SK-N-SH (cell line): ENCODE data around the gene DPP10. TPM values are rescaled to one million over a fixed set of nuclear protein-coding genes. Genes with fewer than 3 reads are reported as not detected.

Experiments used
- CTCF ChIA-PET: fragments of 300-600, 350-600 bp; formaldehyde crosslinking; extraction: SDS; loops from one replicate; lab custom pipeline; 2021; lab: Yijun Ruan, JAX
- POLR2A ChIA-PET: fragments of 350-600 bp; sonication (Branson Sonifier 250); formaldehyde crosslinking; extraction: SDS; loops from one replicate; lab custom pipeline; 2020; ENCODE audit warnings: antibody characterized with exemption, inconsistent platforms; lab: Yijun Ruan, JAX
- DNase-seq: peaks from one replicate; pipeline ENCODE4 v3.0.0; 2012
- H2AFZ ChIP-seq: fragments of 200-600 bp; sonication (generic); 2 replicates; pipeline ENCODE4 v1.8.1; 2016; ENCODE audit warnings: antibody characterized with exemption, mild to moderate bottlenecking, low read depth
- H3F3A ChIP-seq: fragments of 200-600 bp; sonication (generic); replicated peaks from 2 replicates; pipeline ENCODE3; 2016; ENCODE audit warnings: antibody characterized with exemption, mild to moderate bottlenecking; ENCODE audit not compliant: insufficient read depth
- H3K27ac ChIP-seq, 2 experiments: fragments of 200-500 bp in 1 of 2; fragments of 200-600 bp in 1 of 2; sonication (Bioruptor generic) in 1 of 2; sonication (generic), shearing (Covaris generic) in 1 of 2; 2 replicates each; pipeline versions ENCODE4 v1.5.1 to v1.6.1; 2014 to 2016; ENCODE audit warnings: low read depth in 2 of 2, inconsistent platforms in 1 of 2, low read length in 1 of 2, mild to moderate bottlenecking in 1 of 2, mixed read lengths in 1 of 2
- H3K27me3 ChIP-seq: fragments of 200-600 bp; sonication (generic), shearing (Covaris generic); 2 replicates; pipeline ENCODE4 v1.6.1; 2016; ENCODE audit warnings: mixed run types; ENCODE audit not compliant: insufficient read depth
- H3K36me3 ChIP-seq, 2 experiments: fragments of 200-500 bp in 1 of 2; fragments of 200-600 bp in 1 of 2; sonication (Bioruptor generic) in 1 of 2; sonication (generic) in 1 of 2; replicated peaks in 1 of 2; 2 replicates each; pipeline versions ENCODE3 to v1.5.1; 2014 to 2016; ENCODE audit warnings: low read length in 1 of 2, mild to moderate bottlenecking in 1 of 2; ENCODE audit not compliant: insufficient read depth in 2 of 2, control insufficient read depth in 1 of 2
- H3K4me1 ChIP-seq, 2 experiments: fragments of 200-500 bp in 1 of 2; fragments of 200-600 bp in 1 of 2; sonication (Bioruptor generic) in 1 of 2; sonication (generic), shearing (Covaris generic) in 1 of 2; 2 replicates each; pipeline versions ENCODE4 v1.5.1 to v1.6.1; 2014 to 2016; ENCODE audit warnings: low read depth in 1 of 2, low read length in 1 of 2, mixed run types in 1 of 2; ENCODE audit not compliant: insufficient read depth in 2 of 2, control insufficient read depth in 1 of 2
- H3K4me2 ChIP-seq: fragments of 200-600 bp; sonication (generic), shearing (Covaris generic); 2 replicates; pipeline ENCODE4 v1.6.1; 2017; ENCODE audit warnings: mixed run types
- H3K4me3 ChIP-seq, 2 experiments: fragments of 200-500 bp in 1 of 2; fragments of 200-600 bp in 1 of 2; sonication (Bioruptor generic) in 1 of 2; sonication (generic), shearing (Covaris generic) in 1 of 2; 2 replicates each; pipeline versions ENCODE4 v1.5.1 to v1.8.1; 2014 to 2016; ENCODE audit warnings: low read depth in 2 of 2, inconsistent platforms in 1 of 2, low read length in 1 of 2, mild to moderate bottlenecking in 1 of 2, mixed read lengths in 1 of 2, moderate library complexity in 1 of 2
- H3K79me2 ChIP-seq: fragments of 200-600 bp; sonication (generic); 2 replicates; pipeline ENCODE4 v1.8.1; 2017; ENCODE audit warnings: mild to moderate bottlenecking; ENCODE audit not compliant: insufficient read depth
- H3K9ac ChIP-seq: fragments of 200-600 bp; sonication (generic); 2 replicates; pipeline ENCODE4 v1.6.1; 2017; ENCODE audit warnings: mixed run types
- H3K9me2 ChIP-seq: fragments of 200-600 bp; sonication (generic); 2 replicates; pipeline ENCODE4 v1.6.1; 2017; ENCODE audit warnings: mixed run types
- H3K9me3 ChIP-seq: fragments of 200-600 bp; sonication (generic); 2 replicates; pipeline ENCODE4 v1.6.1; 2017; ENCODE audit warnings: mixed run types, mild to moderate bottlenecking, moderate library complexity
- H4K20me1 ChIP-seq: fragments of 200-600 bp; sonication (generic); 2 replicates; pipeline ENCODE4 v1.6.1; 2017; ENCODE audit warnings: mild to moderate bottlenecking, mixed run types; ENCODE audit not compliant: insufficient read depth
- CTCF ChIP-seq: fragments of 200-600 bp; sonication (generic); IDR thresholded peaks from 2 replicates; pipeline ENCODE4 v1.6.1; 2017; ENCODE audit warnings: antibody characterized with exemption, mild to moderate bottlenecking, moderate library complexity
- ELF1 ChIP-seq: IDR thresholded peaks from 2 replicates; pipeline ENCODE4 v1.4.0; 2012
- FOSL2 ChIP-seq: IDR thresholded peaks from 2 replicates; pipeline ENCODE4 v1.4.0; 2012; ENCODE audit warnings: low read depth, mild to moderate bottlenecking, moderate library complexity, borderline replicate concordance
- FOXJ3 ChIP-seq: sonication (generic); formaldehyde crosslinking; IDR thresholded peaks from 2 replicates; pipeline ENCODE4 v1.5.1; 2020; ENCODE audit warnings: mild to moderate bottlenecking, missing genetic modification reagents
- FOXM1 ChIP-seq: IDR thresholded peaks from 2 replicates; pipeline ENCODE4 v1.4.0; 2012; ENCODE audit warnings: low read depth, mild to moderate bottlenecking
- GATA2 ChIP-seq: sonication (generic); formaldehyde crosslinking; IDR thresholded peaks from 2 replicates; pipeline ENCODE4 v1.5.0; 2020; ENCODE audit warnings: mild to moderate bottlenecking, missing genetic modification reagents
- IRF3 ChIP-seq: fragments of 150-350 bp; IDR thresholded peaks from 2 replicates; pipeline ENCODE4 v1.6.1; 2016; ENCODE audit warnings: mild to moderate bottlenecking, low read depth, low read length
- JUND ChIP-seq: IDR thresholded peaks from 2 replicates; pipeline ENCODE4 v1.4.0; 2012
- MEF2A ChIP-seq: IDR thresholded peaks from 2 replicates; pipeline ENCODE4 v1.4.0; 2012; ENCODE audit warnings: low read depth, borderline replicate concordance
- MXI1 ChIP-seq: IDR thresholded peaks from 2 replicates; pipeline ENCODE4 v1.6.1; 2012; ENCODE audit warnings: mild to moderate bottlenecking, low read depth, low read length, improper control_type of control experiment
- NFIC ChIP-seq: IDR thresholded peaks from 2 replicates; pipeline ENCODE4 v1.4.0; 2012; ENCODE audit warnings: borderline replicate concordance
- NRF1 ChIP-seq: IDR thresholded peaks from 2 replicates; pipeline ENCODE4 v1.6.1; 2012; ENCODE audit warnings: low read depth, mild to moderate bottlenecking, low read length
- POLR2AphosphoS5 ChIP-seq: IDR thresholded peaks from 2 replicates; pipeline ENCODE4 v1.6.1; 2012; ENCODE audit warnings: low read depth, low read length
- RCOR1 ChIP-seq: fragments of 150-350 bp; IDR thresholded peaks from 2 replicates; pipeline ENCODE4 v1.6.1; 2017; ENCODE audit warnings: antibody characterized with exemption, low read length
- REST ChIP-seq: IDR thresholded peaks from 2 replicates; pipeline ENCODE4 v1.6.1; 2012; ENCODE audit warnings: mild to moderate bottlenecking, low read depth, low read length, moderate library complexity
- RXRA ChIP-seq: IDR thresholded peaks from 2 replicates; pipeline ENCODE4 v1.4.0; 2012; ENCODE audit warnings: low read depth, mild to moderate bottlenecking, borderline replicate concordance
- TAF1 ChIP-seq: IDR thresholded peaks from 2 replicates; pipeline ENCODE4 v1.6.1; 2012; ENCODE audit warnings: low read depth, mild to moderate bottlenecking, low read length, moderate library complexity, borderline replicate concordance
- TEAD4 ChIP-seq: IDR thresholded peaks from 2 replicates; pipeline ENCODE4 v1.4.0; 2012; ENCODE audit warnings: mild to moderate bottlenecking, borderline replicate concordance; ENCODE audit not compliant: insufficient read depth
- USF2 ChIP-seq: fragments of 150-350 bp; IDR thresholded peaks from 2 replicates; pipeline ENCODE4 v1.6.1; 2017; ENCODE audit warnings: antibody characterized with exemption, low read length, low read depth, borderline replicate concordance
- ZBTB33 ChIP-seq: IDR thresholded peaks from 2 replicates; pipeline ENCODE4 v1.4.0; 2012; ENCODE audit warnings: low read depth, borderline replicate concordance
- WGBS: methylation state at CpG from one replicate; pipeline ENCODE4 v1.1.6; 2017; ENCODE audit warnings: low lambda C conversion rate; 5-methylcytosine and 5-hydroxymethylcytosine counted together
- polyA plus RNA-seq, 3 experiments: library from polyadenylated mRNA; depleted of rRNA; stranded (reverse); fragments of >200 nt; gene quantifications; 2 replicates each; pipeline ENCODE4 v1.2.3, GENCODE V29; 2012

DPP10 gene
- polyA plus RNA-seq, 1 of the 3 experiments (the other 2 are of a cell fraction) = not detected

GRCh38 chr2:115214050-115214449, 771.6 kb downstream of the DPP10 start:
- DNase-seq = no peak
- WGBS = 20% methylated on average over 2 of the region's 2 CpGs
- no peak overlapping the region for H3K27ac ChIP-seq
- POLR2A ChIA-PET = no interaction called here
- no peaks in the 10 kb centered on the region for H4K20me1 ChIP-seq
- H3K4me3 ChIP-seq = no peak overlapping the region
- no peak overlapping the region for H3K4me2 ChIP-seq
- no peaks in the 10 kb centered on the region for H3K4me1 ChIP-seq
- H3K27me3 ChIP-seq = no peaks in the 10 kb centered on the region
- TF ChIP-seq RCOR1 = no peak
- no peak for TF ChIP-seq NRF1
- no peak for TF ChIP-seq MXI1
- no peak for TF ChIP-seq TEAD4
- TF ChIP-seq, all 33 proteins: peak for 0
- H3K9ac ChIP-seq = no peak overlapping the region
- CTCF ChIA-PET = no interaction called here
- no peaks in the 10 kb centered on the region for H3K36me3 ChIP-seq
- no peaks in the 10 kb centered on the region for H3K9me2 ChIP-seq
- no peak overlapping the region for H2AFZ ChIP-seq
- H3F3A ChIP-seq = no peaks in the 10 kb centered on the region
- no peaks in the 10 kb centered on the region for H3K9me3 ChIP-seq
- H3K79me2 ChIP-seq = no peaks in the 10 kb centered on the region

GRCh38 chr2:115219296-115219695, 776.9 kb downstream of the DPP10 start:
- H2AFZ ChIP-seq = no peak overlapping the region
- H3K4me2 ChIP-seq = no peak overlapping the region
- DNase-seq = no peak
- H3K36me3 ChIP-seq = no peaks in the 10 kb centered on the region
- H3K4me3 ChIP-seq = no peak overlapping the region
- H3K9ac ChIP-seq = no peak overlapping the region
- POLR2A ChIA-PET = no interaction called here
- WGBS = 37% methylated on average over 2 of the region's 2 CpGs
- no peaks in the 10 kb centered on the region for H3K9me3 ChIP-seq
- no peaks in the 10 kb centered on the region for H3K4me1 ChIP-seq
- no peaks in the 10 kb centered on the region for H3F3A ChIP-seq
- no peaks in the 10 kb centered on the region for H3K9me2 ChIP-seq
- no peaks in the 10 kb centered on the region for H3K79me2 ChIP-seq
- no peak overlapping the region for H3K27ac ChIP-seq
- no peaks in the 10 kb centered on the region for H4K20me1 ChIP-seq
- no peaks in the 10 kb centered on the region for H3K27me3 ChIP-seq
- TF ChIP-seq ZBTB33 = no peak
- no peak for TF ChIP-seq MEF2A
- no peak for TF ChIP-seq GATA2 (CRISPR knock-in tag)
- TF ChIP-seq NFIC = no peak
- no peak for TF ChIP-seq CTCF
- no peak for TF ChIP-seq TAF1
- no peak for TF ChIP-seq POLR2AphosphoS5
- no peak for TF ChIP-seq FOSL2
- no peak for TF ChIP-seq USF2
- no peak for TF ChIP-seq FOXM1
- no peak for TF ChIP-seq JUND
- no peak for TF ChIP-seq FOXJ3
- no peak for TF ChIP-seq REST
- TF ChIP-seq IRF3 = no peak
- no peak for TF ChIP-seq ELF1
- TF ChIP-seq RXRA = no peak
- CTCF ChIA-PET = no interaction called here
